Activated CD8-positive, alpha-beta T cell treated with anti-CD3 and anti-CD28 coated beads for 36 hours (primary cell): Measurements from ENCODE around the gene ERF. TPM values are rescaled to one million over a fixed set of nuclear protein-coding genes. Genes with fewer than 3 reads are reported as not detected.
"Not testable (repeated sequence)": the region's sequence is repeated elsewhere in the genome, so short reads cannot be mapped to it uniquely, and the experiment has no call there.

ENCODE experiments used
- ATAC-seq: fragments of 200-7000 bp; cut with Tn5 transposase; one replicate; pipeline ENCODE4 v1.10.0; 2021; ENCODE audit warnings: mild to moderate bottlenecking, moderate library complexity
- CTCF ChIA-PET: fragments of 350-600 bp; sonication (Branson Sonifier 250); formaldehyde crosslinking; loops from one replicate; lab custom pipeline; 2021; ENCODE audit warnings: antibody characterized with exemption; lab: Charles Lee
- POLR2A ChIA-PET: fragments of 350-600 bp; sonication (Branson Sonifier 250); formaldehyde crosslinking; loops from one replicate; lab custom pipeline; 2021; ENCODE audit warnings: antibody characterized with exemption; lab: Charles Lee
- DNase-seq: peaks from one replicate; pipeline ENCODE4 v3.0.0-alpha.2; 2020
- H3K27ac Mint-ChIP-seq: one replicate; pipeline ENCODE4 v1.8.0; 2021; ENCODE audit warnings: mild to moderate bottlenecking, mixed read lengths
- H3K27me3 Mint-ChIP-seq: one replicate; pipeline ENCODE4 v1.8.0; 2021; ENCODE audit warnings: mixed read lengths
- H3K36me3 Mint-ChIP-seq: one replicate; pipeline ENCODE4 v1.8.0; 2021; ENCODE audit warnings: low read depth, mixed read lengths
- H3K4me1 Mint-ChIP-seq: one replicate; pipeline ENCODE4 v1.8.0; 2021; ENCODE audit warnings: low read depth, mixed read lengths
- H3K4me3 Mint-ChIP-seq: one replicate; pipeline ENCODE4 v1.8.0; 2021; ENCODE audit warnings: mild to moderate bottlenecking, moderate library complexity, mixed read lengths
- H3K9me3 Mint-ChIP-seq: one replicate; pipeline ENCODE4 v1.8.0; 2021; ENCODE audit warnings: mixed read lengths
- CTCF ChIP-seq: fragments of 200-600 bp; IDR thresholded peaks from one replicate; pipeline ENCODE4 v1.8.0; 2022; ENCODE audit warnings: antibody characterized with exemption, mild to moderate bottlenecking
- intact Hi-C: fragments of 100-400 bp; cut with micrococcal nuclease; formaldehyde crosslinking; loops from one replicate; pipeline ENCODE4 v1.10.0; 2022
- total RNA-seq, 2 experiments: library from RNA; stranded (reverse); gene quantifications; one replicate each; pipeline ENCODE4 v1.2.3, GENCODE V29; 2021

The ERF gene
- total RNA-seq, 2 experiments from 2014 or later: 60.0 to 69.2 TPM

DNA sequence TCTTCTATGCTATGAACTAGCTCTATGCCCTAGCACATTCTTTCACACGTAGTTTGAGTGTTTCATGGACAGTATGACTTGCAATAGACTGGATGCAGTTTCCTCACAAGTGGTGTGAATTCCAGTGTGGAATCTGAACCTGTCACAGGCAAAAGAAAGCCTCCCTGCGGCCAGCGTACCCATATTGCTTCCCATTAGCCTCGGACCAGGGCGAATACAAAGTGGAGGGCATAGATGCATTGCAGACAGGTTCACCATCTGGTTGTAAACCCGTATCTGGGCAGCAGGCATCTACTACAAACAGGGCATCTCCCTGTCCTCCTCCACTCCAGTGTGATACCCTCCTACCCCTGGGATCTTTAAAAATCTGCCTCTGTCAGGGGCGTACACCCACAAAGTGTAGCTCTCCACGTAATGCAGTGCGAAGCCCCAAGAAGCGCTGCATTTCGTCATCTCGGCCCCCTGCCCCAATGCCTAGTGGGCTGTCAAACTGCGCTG lies 12.8 kb upstream of the ERF start:
- Mint-ChIP-seq H3K27ac (no peak overlapping the region), H3K9me3 (no peaks in the 10 kb centered on the region), H3K4me3 (no peak overlapping the region), H3K27me3 (no peaks in the 10 kb centered on the region), H3K4me1 (peaks cover 26% of the 10 kb centered on the region), H3K36me3 (peaks cover 7% of the 10 kb centered on the region)
- DNase-seq: no peak
- intact Hi-C loops: loop anchor here (2.0 kb wide), 1 partner anchor 13 kb away; the partner anchor contains the start of gene ERF
- ChIA-PET POLR2A (interaction anchor here (0.8 to 1.4 kb wide), 6 partner anchors 9 to 34 kb away, joined by 3 to 11 read pairs (median 4); partner anchors contain the start of genes ERF, PAFAH1B3 and PRR19), CTCF (interaction anchor here (0.6 to 1.3 kb wide), 4 partner anchors 12 to 185 kb away, joined by 3 to 4 read pairs (median 3); no protein-coding TSS in a partner anchor)
- no peak for ATAC-seq
- TF ChIP-seq CTCF: no peak

- H3K27ac Mint-ChIP-seq, H3K36me3 Mint-ChIP-seq, H3K9me3 Mint-ChIP-seq, ATAC-seq, intact Hi-C loops, H3K27me3 Mint-ChIP-seq, H3K4me3 Mint-ChIP-seq, DNase-seq: not testable (repeated sequence)
- peaks cover 28% of the 10 kb centered on the region for H3K4me1 Mint-ChIP-seq
- ChIA-PET CTCF (interaction anchor here (0.6 to 1.3 kb wide), 4 partner anchors 11 to 185 kb away, joined by 3 to 4 read pairs (median 3); no protein-coding TSS in a partner anchor), POLR2A (interaction anchor here (0.9 to 1.4 kb wide), 6 partner anchors 9 to 35 kb away, joined by 3 to 11 read pairs (median 4); partner anchors contain the start of genes ERF, PAFAH1B3 and PRR19)
Measured at GRCh38 chr19:42266928-42267603, 12.1 kb upstream of the ERF start.

DNA sequence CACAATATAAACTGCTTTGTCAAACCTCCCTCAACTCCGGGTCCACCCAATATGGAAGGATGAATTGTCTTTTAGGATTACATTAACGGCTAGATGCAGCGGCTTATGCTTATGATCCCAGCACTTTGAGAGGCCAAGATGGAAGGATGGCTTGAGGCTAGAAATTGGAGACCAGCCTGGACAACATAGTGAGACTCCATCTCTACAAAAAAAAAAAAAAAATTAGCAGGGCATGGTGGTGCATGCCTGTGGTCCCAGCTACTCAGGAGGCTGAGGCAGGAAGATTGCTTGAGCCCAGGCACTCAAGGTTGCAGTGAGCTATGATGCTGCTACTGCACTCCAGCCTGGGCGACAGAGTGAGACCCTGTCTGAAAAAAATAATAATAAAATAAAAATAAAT lies 11.2 kb upstream of the ERF start:
- H3K27ac Mint-ChIP-seq, H3K36me3 Mint-ChIP-seq, H3K9me3 Mint-ChIP-seq, H3K4me3 Mint-ChIP-seq, H3K27me3 Mint-ChIP-seq, ATAC-seq, CTCF ChIA-PET, intact Hi-C loops, DNase-seq: not testable (repeated sequence)
- POLR2A ChIA-PET: interaction anchor here (1.4 kb wide), 1 partner anchor 14 kb away, joined by 5 read pairs; no protein-coding TSS in a partner anchor
- H3K4me1 Mint-ChIP-seq: peaks cover 25% of the 10 kb centered on the region

DNA sequence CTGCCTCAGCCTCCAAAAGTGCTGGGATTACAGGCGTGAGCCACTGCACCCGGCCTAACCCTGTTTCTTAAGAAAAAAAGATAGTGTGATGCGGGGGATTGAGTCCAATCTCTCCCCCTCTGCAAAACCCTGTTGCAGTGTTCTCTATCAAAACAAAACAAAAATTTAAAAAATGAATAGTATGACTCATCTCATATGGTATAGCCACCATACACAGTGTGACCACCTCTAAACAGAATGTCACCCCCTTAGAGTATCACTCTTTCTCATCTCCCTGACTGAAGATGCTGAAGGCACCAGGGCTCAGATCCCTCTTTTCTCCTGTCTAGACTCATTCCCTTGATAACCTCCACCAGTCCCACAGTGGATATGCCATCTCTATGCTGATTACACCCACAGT lies 6.8 kb upstream of the ERF start:
- ATAC-seq: peak; percentile 84
- CTCF ChIA-PET: interaction anchor here (0.8 to 1.8 kb wide), 3 partner anchors 18 to 129 kb away, joined by 3 to 9 read pairs (median 4); no protein-coding TSS in a partner anchor
- H3K9me3 Mint-ChIP-seq: no peaks in the 10 kb centered on the region

GRCh38 chr19:42257842-42258241 lies 2.9 kb upstream of the ERF start:
- H3K36me3 Mint-ChIP-seq, H3K4me3 Mint-ChIP-seq, ATAC-seq, intact Hi-C loops, H3K27me3 Mint-ChIP-seq, DNase-seq, H3K9me3 Mint-ChIP-seq, H3K27ac Mint-ChIP-seq: not testable (repeated sequence)
- ChIA-PET CTCF (interaction anchor here (0.8 kb wide), 1 partner anchor 22 kb away, joined by 5 read pairs; no protein-coding TSS in a partner anchor), POLR2A (interaction anchor here (1.0 to 1.4 kb wide), 2 partner anchors 9 to 12 kb away, joined by 4 read pairs; no protein-coding TSS in a partner anchor)
- H3K4me1 Mint-ChIP-seq: peaks cover 11% of the 10 kb centered on the region

More for the DNA sequence above, 6.8 kb upstream of the ERF start:
- Mint-ChIP-seq H3K27ac (no peak overlapping the region), H3K4me1 (peaks cover 4% of the 10 kb centered on the region), H3K27me3 (peaks cover under 1% of the 10 kb centered on the region), H3K4me3 (no peak overlapping the region), H3K36me3 (no peaks in the 10 kb centered on the region)
- intact Hi-C loops: no loop called here
- DNase-seq: no peak
- TF ChIP-seq CTCF: no peak
- POLR2A ChIA-PET: interaction anchor here (0.9 to 1.0 kb wide), 2 partner anchors 17 to 18 kb away, joined by 3 read pairs; no protein-coding TSS in a partner anchor
